ENCODE data around the gene PDE7B.

Gene PDE7B

DNA sequence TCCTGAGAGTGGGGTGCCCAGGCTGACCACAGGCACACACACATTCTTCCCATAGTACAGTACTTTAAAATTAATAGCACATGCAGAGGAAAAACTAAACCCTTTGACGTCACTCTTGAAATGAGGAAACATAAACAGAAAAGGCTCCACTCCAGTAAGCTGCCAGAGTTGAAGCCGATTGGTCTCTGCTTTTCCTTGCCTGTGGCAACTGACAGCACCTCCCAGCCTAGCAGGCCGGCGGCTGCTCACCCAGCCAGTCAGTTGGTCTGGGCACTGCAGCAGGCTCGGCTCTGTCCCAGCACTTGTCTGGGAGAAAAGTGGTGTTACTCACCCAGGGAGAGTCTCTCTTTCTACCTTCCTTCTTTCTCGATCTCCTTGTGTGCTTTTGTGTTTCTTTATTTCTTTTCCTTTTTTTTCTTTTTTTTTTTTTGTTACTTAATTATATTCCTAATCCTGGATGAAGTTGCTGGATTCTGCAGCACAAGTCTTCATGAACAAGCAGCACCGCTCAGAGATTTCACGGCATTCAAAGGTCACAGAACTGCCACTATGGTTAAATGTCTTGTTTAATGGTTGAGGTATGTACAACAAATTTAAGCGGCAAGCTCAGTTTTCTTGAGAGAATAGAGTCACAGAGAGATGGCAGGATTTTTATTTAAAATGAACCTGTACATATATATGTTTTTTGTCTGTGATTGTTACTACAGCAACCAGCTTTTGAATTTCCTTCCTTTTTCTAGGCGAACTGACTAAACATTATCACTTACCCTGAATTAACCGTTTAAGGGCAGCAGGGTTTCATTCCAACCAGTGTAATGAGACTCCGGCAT lies at the start of gene PDE7B:
PDE7B (plus strand) TSS at position 260 of the 830 bp plus-strand sequence.
- peak; percentile 96 for DNase-seq (ENCODE audit: low read depth, low spot score)

- no peak for DNase-seq (ENCODE audit: low read depth, low spot score)
Observed at GRCh38 chr6:135801755-135802465, 49.6 kb upstream of the PDE7B start.

DNA sequence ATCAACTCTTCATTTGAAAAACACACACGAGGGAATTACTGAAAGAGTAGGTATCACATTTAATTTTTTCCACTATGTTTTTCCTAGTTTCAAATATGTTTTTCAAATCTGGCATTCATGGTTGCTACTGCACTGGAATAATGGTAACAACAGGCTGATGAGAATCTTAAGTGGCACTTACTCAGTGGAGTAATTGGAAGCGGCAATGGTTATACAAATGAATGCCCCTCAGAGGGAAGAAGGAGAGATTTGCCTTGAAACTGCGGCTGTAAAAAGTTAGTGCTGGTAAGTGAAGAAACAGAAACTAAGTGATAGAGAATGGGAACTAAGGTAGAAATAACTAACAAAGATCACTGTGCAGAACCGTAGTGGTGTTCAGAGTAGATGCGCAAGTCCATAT lies 41.0 kb upstream of the PDE7B start:
- DNase-seq (ENCODE audit: low read depth, low spot score) = no peak

GRCh38 chr6:135811170-135811569 lies 40.3 kb upstream of the PDE7B start:
- DNase-seq (ENCODE audit: low read depth, low spot score) = no peak

DNA sequence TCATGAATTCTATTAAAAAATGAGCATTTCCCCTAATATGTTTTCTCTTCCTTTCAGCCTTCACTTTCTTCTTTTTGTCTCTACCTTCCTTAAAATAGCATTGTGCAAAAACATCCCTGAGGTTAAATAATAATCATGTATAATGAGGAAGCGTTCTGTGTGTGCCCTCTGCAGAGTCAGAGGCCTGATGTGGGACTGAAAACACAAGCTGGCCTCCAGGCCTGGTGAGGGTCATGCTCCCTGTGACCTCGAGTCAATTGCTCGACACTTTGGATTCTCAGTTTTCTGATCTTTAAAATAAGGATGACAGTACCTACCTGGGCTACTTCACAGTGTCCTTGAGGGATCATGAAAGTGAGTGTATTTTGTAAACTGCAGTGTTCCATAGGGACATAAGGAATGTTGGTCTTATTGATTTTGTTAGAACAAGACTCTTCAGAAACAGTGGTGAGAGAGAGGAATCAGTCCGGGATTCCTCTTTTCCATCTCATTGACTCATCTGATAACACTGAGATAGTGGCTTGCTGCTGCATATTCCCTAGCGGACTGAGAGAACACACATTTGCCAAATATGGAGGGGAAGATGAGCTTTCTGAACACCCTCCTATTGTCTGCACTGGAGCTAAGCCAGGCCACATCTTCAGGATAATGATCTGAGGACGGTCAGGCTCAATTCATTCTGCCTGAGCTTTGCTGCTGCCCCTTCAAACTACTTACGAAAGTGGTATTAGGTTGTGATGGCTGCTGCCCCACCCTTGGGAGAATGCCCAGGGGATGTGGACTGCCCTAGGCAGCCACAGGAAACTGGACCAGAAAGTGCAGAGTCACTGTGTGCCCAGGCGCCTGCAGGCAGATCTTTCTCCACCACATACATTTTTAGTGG lies 39.6 kb upstream of the PDE7B start:
- DNase-seq (ENCODE audit: low read depth, low spot score) = peak; percentile 19

GRCh38 chr6:135813401-135813800 lies 38.1 kb upstream of the PDE7B start:
- DNase-seq (ENCODE audit: low read depth, low spot score) = no peak

- no peak for DNase-seq (ENCODE audit: low read depth, low spot score)
Observed at GRCh38 chr6:135814043-135814442, 37.5 kb upstream of the PDE7B start.

- DNase-seq (ENCODE audit: low read depth, low spot score) = no peak
Observed at GRCh38 chr6:135815216-135815615, 36.3 kb upstream of the PDE7B start.

- DNase-seq (ENCODE audit: low read depth, low spot score) = no peak
Observed at GRCh38 chr6:135817035-135817434, 34.5 kb upstream of the PDE7B start.

DNA sequence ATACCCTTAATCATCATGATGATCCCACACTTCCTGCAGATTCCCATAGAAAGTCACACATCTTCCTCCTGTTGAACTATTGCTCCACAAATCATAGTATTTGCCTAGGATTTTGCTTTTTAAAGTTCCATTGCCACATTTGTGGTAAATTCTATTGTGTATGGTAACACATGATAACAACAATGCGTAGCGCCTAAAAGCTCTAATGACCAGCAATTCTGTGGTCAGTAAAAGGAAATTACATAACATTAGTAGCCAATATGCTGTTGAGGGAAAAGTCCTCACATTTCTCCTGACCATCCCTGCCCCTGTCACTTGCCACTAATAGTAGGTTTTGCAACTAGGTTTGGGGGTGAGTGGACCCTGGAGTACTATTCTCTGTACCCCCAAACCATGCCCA lies 31.8 kb upstream of the PDE7B start:
- no peak for DNase-seq (ENCODE audit: low read depth, low spot score)

DNA sequence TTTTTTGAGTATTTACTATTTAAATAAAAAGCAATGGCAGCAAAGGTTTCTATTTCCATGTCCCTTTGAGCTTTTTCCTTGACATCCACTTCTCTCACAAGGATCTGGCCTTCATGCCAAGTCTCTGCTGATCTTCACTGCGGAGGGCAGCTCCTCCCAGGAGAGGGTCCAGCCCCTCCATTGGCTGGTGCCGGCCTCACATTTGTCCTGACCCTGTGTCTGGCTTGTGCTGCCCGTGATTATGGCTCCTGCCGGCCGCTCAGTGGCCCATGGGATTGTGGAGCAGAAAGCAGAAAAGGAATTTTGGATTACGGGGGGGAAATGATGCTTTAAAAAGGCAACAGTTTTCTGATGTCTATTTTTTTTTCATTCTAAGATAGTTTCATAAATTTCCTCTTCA lies 31.2 kb upstream of the PDE7B start:
- DNase-seq (ENCODE audit: low read depth, low spot score) = no peak

DNA sequence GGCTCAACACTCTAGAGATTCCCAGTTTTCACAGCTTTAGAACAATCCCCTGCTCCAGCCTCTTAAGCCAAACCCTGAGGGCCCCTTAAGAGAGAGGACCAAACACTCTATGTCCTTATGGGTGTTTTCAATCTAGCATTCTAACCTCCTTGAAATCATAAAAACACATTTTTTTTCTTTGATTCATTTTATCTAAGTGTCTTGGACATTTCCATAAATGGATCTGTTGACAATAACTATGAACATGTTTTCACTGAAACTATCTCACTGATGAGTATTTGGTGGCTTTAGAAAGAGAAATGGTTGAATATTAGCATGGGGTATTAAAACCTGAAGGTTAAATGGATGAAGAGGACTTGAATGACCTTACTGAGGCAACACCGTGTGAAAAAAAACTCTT lies 27.6 kb upstream of the PDE7B start:
- no peak for DNase-seq (ENCODE audit: low read depth, low spot score)

GRCh38 chr6:135826236-135826804 lies 25.2 kb upstream of the PDE7B start:
- DNase-seq (ENCODE audit: low read depth, low spot score) = no peak

DNA sequence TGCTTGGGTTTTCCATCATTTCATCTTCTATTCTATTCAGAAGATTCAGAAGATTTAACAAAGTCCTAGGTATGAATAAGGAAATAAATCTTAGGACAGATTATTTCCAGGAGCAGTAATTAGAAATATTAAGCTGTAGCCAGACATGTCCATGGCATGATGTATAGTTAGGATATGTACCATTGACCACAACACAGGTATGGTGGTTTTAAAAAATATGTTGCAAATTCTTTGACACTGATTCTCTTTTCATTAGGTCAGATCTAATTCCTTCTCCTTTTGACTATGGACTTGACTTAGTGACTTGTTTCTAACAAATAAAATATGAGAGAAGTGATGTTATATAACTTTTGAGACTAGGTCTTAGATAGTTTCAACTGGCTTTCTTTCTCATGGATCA lies 23.5 kb upstream of the PDE7B start:
- no peak for DNase-seq (ENCODE audit: low read depth, low spot score)

DNA sequence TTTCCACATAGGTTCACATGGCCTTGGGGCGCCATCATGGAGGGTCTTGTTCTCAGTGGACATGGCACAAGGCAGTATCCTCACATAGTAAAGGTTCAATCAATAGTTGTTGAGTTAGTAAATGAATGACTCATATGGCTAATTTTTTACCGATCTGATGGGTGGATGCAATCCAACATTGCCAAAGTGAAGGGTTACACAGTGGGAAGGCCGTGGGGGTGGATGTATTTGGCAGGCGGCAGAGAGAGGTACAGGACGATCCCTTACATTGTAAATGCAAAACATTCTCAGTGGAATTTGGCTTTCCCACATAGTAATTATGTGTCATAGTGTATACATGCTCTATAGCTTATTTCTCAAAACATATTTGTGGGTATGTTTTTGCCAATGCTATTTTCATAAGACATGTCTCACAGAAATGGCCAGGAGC lies 21.0 kb upstream of the PDE7B start:
- no peak for DNase-seq (ENCODE audit: low read depth, low spot score)

DNA sequence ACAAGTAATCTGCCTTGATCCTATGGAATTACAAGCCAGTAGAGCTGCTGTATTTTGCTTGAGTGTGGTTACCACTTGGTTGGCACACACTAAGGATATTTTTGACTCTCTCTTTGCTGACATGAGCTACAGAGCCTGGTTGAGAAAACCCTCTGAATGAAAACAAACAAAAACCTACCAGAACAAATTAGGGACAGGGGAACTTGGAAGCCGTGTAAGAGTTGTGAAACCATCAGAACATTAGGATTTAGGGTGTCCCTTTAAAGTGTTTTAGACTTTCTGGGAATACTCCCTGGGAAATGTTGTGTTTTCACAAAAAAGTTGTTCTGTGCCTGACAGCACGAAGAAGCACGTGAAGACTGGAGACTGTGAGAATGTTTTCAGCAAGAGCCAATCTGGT lies 20.5 kb upstream of the PDE7B start:
- DNase-seq (ENCODE audit: low read depth, low spot score) = no peak

DNA sequence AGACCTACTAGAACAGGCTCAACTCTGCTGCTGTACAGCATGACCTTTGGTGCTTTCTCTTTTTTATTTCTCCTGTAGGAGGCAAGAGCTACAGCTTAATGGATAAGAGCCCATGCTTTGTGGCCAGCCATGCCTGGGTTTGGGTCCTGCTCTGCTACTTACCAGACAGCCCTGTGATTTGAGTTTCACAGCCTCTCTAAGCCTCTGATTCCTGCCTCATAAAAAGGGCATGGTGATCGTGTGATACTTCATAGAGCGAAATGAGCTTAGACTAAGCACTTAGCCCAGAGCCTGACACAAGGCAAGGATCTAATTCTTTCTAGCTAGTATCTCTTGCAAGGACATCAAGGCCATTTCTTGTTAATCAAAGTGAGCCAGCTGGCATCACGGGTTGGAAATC lies 19.3 kb upstream of the PDE7B start:
- DNase-seq (ENCODE audit: low read depth, low spot score) = no peak

- DNase-seq (ENCODE audit: low read depth, low spot score) = no peak
Observed at GRCh38 chr6:135833771-135834170, 17.7 kb upstream of the PDE7B start.

GRCh38 chr6:135837735-135838449 lies 13.6 kb upstream of the PDE7B start:
- no peak for DNase-seq (ENCODE audit: low read depth, low spot score)

DNA sequence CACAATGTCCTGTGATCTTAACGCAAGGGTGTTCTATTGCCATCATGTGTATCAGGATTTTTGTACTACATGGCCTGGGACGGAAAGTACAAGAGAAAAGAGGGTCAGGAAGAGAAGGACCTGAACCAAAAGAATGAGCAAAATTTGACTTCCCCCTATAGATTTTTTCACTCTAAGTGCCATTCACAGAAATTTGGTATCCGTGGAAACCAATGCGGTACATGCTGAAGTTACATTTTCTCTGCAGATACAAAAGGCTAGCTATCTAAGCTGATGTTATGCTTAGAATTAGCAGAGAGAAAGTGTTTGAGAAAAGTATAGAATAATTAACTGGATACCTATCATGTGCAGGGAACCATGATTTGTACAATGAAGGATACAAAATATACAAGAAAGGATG lies 12.4 kb upstream of the PDE7B start:
- no peak for DNase-seq (ENCODE audit: low read depth, low spot score)

All from astrocyte of the hippocampus (primary cell).